Smooth muscle cell (in vitro differentiated cells): Measurements from ENCODE around the gene SNN. TPM values are rescaled to one million over a fixed set of nuclear protein-coding genes. Genes with fewer than 3 reads are reported as not detected.

Experiments
- DNase-seq: peaks from one replicate; lab custom pipeline; 2025; ENCODE audit not compliant: unreplicated experiment; lab: John Stamatoyannopoulos, UW
- H2AFZ ChIP-seq: fragments of 200-600 bp; sonication (generic); 2 replicates; pipeline ENCODE4 v1.6.0; 2016; ENCODE audit warnings: antibody characterized with exemption, low read depth, mild to moderate bottlenecking
- H3F3A ChIP-seq: fragments of 200-600 bp; sonication (generic); 2 replicates; pipeline ENCODE4 v1.6.0; 2017; ENCODE audit warnings: antibody characterized with exemption, low read depth
- H3K27ac ChIP-seq: fragments of 200-600 bp; sonication (generic); 2 replicates; pipeline ENCODE4 v1.5.1; 2016; ENCODE audit warnings: low read depth, mild to moderate bottlenecking
- H3K27me3 ChIP-seq: fragments of 200-600 bp; sonication (generic); 2 replicates; pipeline ENCODE4 v1.6.1; 2016; ENCODE audit warnings: low read depth, mild to moderate bottlenecking
- H3K36me3 ChIP-seq: fragments of 200-600 bp; sonication (generic); 2 replicates; pipeline ENCODE4 v1.5.1; 2016; ENCODE audit warnings: low read depth
- H3K4me1 ChIP-seq: fragments of 200-600 bp; sonication (generic); 2 replicates; pipeline ENCODE4 v1.5.1; 2016; ENCODE audit warnings: low read depth
- H3K4me2 ChIP-seq: fragments of 200-600 bp; sonication (generic); 2 replicates; pipeline ENCODE4 v1.6.0; 2016; ENCODE audit warnings: mild to moderate bottlenecking
- H3K4me3 ChIP-seq: fragments of 200-600 bp; sonication (generic); 2 replicates; pipeline ENCODE4 v1.5.1; 2016; ENCODE audit warnings: mild to moderate bottlenecking
- H3K79me2 ChIP-seq: fragments of 200-600 bp; sonication (generic); 2 replicates; pipeline ENCODE4 v1.6.0; 2016; ENCODE audit warnings: low read depth, mild to moderate bottlenecking
- H3K9ac ChIP-seq: fragments of 200-600 bp; sonication (generic); 2 replicates; pipeline ENCODE4 v1.6.0; 2016; ENCODE audit warnings: low read depth
- H3K9me3 ChIP-seq: fragments of 200-600 bp; sonication (generic); replicated peaks from 2 replicates; pipeline ENCODE4 v1.5.1; 2016; ENCODE audit warnings: low read depth
- H4K20me1 ChIP-seq: fragments of 200-600 bp; sonication (generic); 2 replicates; pipeline ENCODE4 v1.6.0; 2016; ENCODE audit warnings: low read depth
- CTCF ChIP-seq: fragments of 200-600 bp; sonication (generic); IDR thresholded peaks from 2 replicates; pipeline ENCODE4 v1.5.1; 2017; ENCODE audit warnings: borderline replicate concordance, mild to moderate bottlenecking, antibody characterized with exemption; ENCODE audit not compliant: insufficient read depth, poor library complexity, severe bottlenecking
- WGBS: methylation state at CpG from one replicate; pipeline ENCODE4 v1.1.7; 2016; ENCODE audit warnings: low lambda C conversion rate; 5-methylcytosine and 5-hydroxymethylcytosine counted together
- polyA plus RNA-seq: library from polyadenylated mRNA; unstranded; fragments of >200 nt; fragmentation: Nextera tagmentation; extraction: Ambion mirVana; gene quantifications from 2 replicates; pipeline ENCODE4 v1.2.1, GENCODE V29; 2016
- total RNA-seq: library from RNA; depleted of rRNA; stranded (reverse); fragments of >200 nt; gene quantifications from 2 replicates; pipeline ENCODE4 v1.2.3, GENCODE V29; 2014

The SNN gene
- total and polyA plus RNA-seq, 2 experiments from 2014 or later, result 6.4 to 10.9 TPM

- Histone ChIP-seq H3F3A (no peaks in the 10 kb centered on the region), H2AFZ (no peak overlapping the region), H4K20me1 (peaks cover 64% of the 10 kb centered on the region), H3K36me3 (no peaks in the 10 kb centered on the region), H3K4me2 (no peak overlapping the region), H3K27me3 (no peaks in the 10 kb centered on the region), H3K9ac (no peak overlapping the region), H3K4me3 (no peak overlapping the region), H3K4me1 (no peaks in the 10 kb centered on the region), H3K9me3 (no peaks in the 10 kb centered on the region), H3K79me2 (peaks cover 10% of the 10 kb centered on the region), H3K27ac (no peak overlapping the region)
- DNase-seq, result no peak
- 92% methylated on average over 5 of the region's 5 CpGs for whole genome bisulfite sequencing
- TF ChIP-seq CTCF, result no peak
Observed at GRCh38 chr16:11717811-11718210, 49.6 kb downstream of the SNN start.

DNA sequence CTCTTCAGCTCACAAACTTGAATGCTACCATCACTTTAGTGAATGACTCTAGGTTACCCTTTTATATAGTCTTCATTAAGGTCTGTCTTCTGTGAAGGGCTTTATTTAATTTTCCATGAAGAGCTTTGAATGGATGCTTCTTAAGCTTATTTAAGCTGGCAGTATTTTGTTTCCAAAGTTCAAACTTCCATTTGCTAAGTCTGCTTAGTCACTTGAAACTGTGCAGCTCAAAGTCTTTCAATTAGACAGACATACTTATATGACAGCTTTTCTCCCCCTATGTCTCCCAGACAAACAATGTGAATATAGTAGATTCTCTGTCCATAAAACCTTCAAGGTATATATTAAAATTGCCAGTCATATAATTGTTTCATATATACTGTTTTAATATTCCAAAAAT, 50.9 kb downstream of the SNN start:
- Histone ChIP-seq H4K20me1 (peaks cover 65% of the 10 kb centered on the region), H3K4me2 (no peak overlapping the region), H3K79me2 (peaks cover 5% of the 10 kb centered on the region), H3K4me3 (no peak overlapping the region), H3K36me3 (peaks cover 5% of the 10 kb centered on the region), H3K9me3 (no peaks in the 10 kb centered on the region), H3K27ac (no peak overlapping the region), H3K4me1 (no peaks in the 10 kb centered on the region), H3F3A (no peaks in the 10 kb centered on the region), H3K27me3 (no peaks in the 10 kb centered on the region), H2AFZ (no peak overlapping the region), H3K9ac (no peak overlapping the region)
- TF ChIP-seq CTCF, result no peak
- DNase-seq, result no peak

DNA sequence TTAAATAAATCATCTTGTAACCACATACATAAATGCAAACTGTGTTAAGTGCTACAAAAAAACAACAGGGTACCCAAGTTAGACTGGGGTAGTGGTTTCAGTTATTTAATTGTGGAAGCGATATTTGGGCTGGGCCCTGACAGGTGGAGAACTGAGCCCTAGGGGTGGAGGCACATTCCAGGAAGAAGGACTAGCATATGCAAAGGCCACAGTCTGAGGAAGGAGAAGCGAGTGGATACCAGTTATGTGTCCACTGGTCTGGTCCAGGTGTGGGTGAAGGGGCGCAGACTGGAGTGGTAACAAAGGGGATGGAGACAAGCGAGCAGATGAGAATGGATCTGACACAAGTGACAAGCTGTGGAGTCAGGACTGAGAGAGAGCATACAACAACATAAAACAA, 51.5 kb downstream of the SNN start:
- Histone ChIP-seq H4K20me1 (peaks cover 68% of the 10 kb centered on the region), H3K27ac (no peak overlapping the region), H2AFZ (no peak overlapping the region), H3K4me2 (no peak overlapping the region), H3K36me3 (peaks cover 5% of the 10 kb centered on the region), H3K4me3 (no peak overlapping the region), H3K9me3 (no peaks in the 10 kb centered on the region), H3K27me3 (no peaks in the 10 kb centered on the region), H3F3A (no peaks in the 10 kb centered on the region), H3K4me1 (no peaks in the 10 kb centered on the region), H3K9ac (no peak overlapping the region), H3K79me2 (peaks cover 5% of the 10 kb centered on the region)
- no peak for TF ChIP-seq CTCF
- DNase-seq, result no peak
- WGBS, result 100% methylated on average over 4 of the region's 4 CpGs

DNA sequence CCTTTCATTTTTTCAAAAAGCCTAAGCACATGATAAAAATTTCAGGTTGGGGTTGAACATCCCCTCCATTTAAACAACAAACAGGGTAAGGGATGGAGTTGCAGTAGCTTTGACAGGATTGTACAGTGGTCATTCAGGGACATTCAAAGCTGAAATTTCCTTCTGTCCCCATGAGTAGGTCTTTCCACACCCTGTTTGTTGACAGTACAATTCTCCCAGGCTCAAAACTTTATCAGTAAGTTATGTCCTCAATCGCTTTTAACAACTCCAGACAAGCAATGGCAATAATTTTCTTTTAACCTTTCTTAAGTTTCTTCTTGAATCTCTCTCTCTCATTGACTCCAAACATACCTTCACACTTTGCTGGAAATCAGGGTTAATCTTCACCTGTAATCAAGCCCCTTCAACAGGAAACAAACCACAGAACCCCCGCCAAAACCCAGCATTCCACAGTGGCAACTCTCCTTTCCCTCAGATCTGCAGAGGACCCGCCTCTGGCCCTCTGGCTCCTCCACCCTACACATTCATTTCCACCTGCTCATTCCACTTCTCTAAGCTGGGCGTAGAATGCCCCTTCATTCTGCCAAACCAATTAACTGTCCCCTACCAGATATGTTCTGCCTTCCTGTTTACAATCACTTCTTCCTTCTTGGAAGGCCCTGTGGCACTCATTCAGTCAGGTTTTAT, 53.7 kb downstream of the SNN start:
- 92% methylated on average over 4 of the region's 4 CpGs for WGBS
- Histone ChIP-seq H3F3A (no peaks in the 10 kb centered on the region), H3K36me3 (peaks cover 7% of the 10 kb centered on the region), H3K4me3 (no peak overlapping the region), H4K20me1 (peaks cover 68% of the 10 kb centered on the region), H3K4me1 (no peaks in the 10 kb centered on the region), H3K79me2 (peaks cover 9% of the 10 kb centered on the region), H3K9ac (no peak overlapping the region), H3K4me2 (no peak overlapping the region), H3K27ac (no peak overlapping the region), H2AFZ (no peak overlapping the region), H3K27me3 (no peaks in the 10 kb centered on the region), H3K9me3 (no peaks in the 10 kb centered on the region)
- no peak for TF ChIP-seq CTCF
- no peak for DNase-seq
